Liver (tissue), 9 donors: ENCODE measurements around the gene STKLD1. TPM values are rescaled to one million over a fixed set of nuclear protein-coding genes. Genes with fewer than 3 reads are reported as not detected.
"Not testable (repeated sequence)": the region's sequence is repeated elsewhere in the genome, so short reads cannot be mapped to it uniquely, and the experiment has no call there.

ENCODE experiments used
- DNase-seq: peaks from one replicate; pipeline ENCODE4 v3.0.0-alpha.2; 2017; ENCODE audit warnings: low spot score
- H3K27ac ChIP-seq, 2 donors: one replicate each; pipeline ENCODE4 v1.7.0; 2013; ENCODE audit warnings: inconsistent platforms in 2 of 2, low read length in 2 of 2, control low read depth in 1 of 2, low read depth in 1 of 2, mild to moderate bottlenecking in 1 of 2
- H3K27me3 ChIP-seq, 4 donors: one replicate each; pipeline versions ENCODE4 v1.6.1 to v1.7.0; 2013; ENCODE audit warnings: low read length in 3 of 4, inconsistent platforms in 1 of 4, mild to moderate bottlenecking in 1 of 4, moderate library complexity in 1 of 4; ENCODE audit not compliant: control insufficient read depth in 4 of 4, insufficient read depth in 4 of 4
- H3K36me3 ChIP-seq, 4 donors: one replicate each; pipeline versions ENCODE4 v1.6.1 to v1.7.0; 2013; ENCODE audit warnings: low read length in 3 of 4, mild to moderate bottlenecking in 3 of 4, low read depth in 1 of 4, moderate library complexity in 1 of 4; ENCODE audit not compliant: control insufficient read depth in 4 of 4, insufficient read depth in 3 of 4
- H3K4me1 ChIP-seq, 4 donors: one replicate each; pipeline versions ENCODE4 v1.6.1 to v1.7.0; 2013; ENCODE audit warnings: low read length in 3 of 4, mild to moderate bottlenecking in 3 of 4, moderate library complexity in 1 of 4; ENCODE audit not compliant: control insufficient read depth in 4 of 4, insufficient read depth in 4 of 4
- H3K4me3 ChIP-seq, 3 donors: one replicate each; pipeline versions ENCODE4 v1.6.1 to v1.7.0; 2013; ENCODE audit warnings: low read length in 3 of 3, control low read depth in 1 of 3, low read depth in 1 of 3, mild to moderate bottlenecking in 1 of 3
- H3K9ac ChIP-seq, 2 donors: one replicate each; pipeline ENCODE4 v1.7.0; 2013; ENCODE audit warnings: low read length in 2 of 2, mild to moderate bottlenecking in 2 of 2, moderate library complexity in 2 of 2, control low read depth in 1 of 2, low read depth in 1 of 2
- H3K9me3 ChIP-seq, 4 donors: one replicate each; pipeline versions ENCODE4 v1.6.1 to v1.7.0; 2013; ENCODE audit warnings: low read length in 3 of 4; ENCODE audit not compliant: control insufficient read depth in 4 of 4
- CTCF ChIP-seq: fragments of 150-350 bp; IDR thresholded peaks from 2 replicates; pipeline ENCODE4 v1.5.1; 2017; ENCODE audit warnings: improper control_type of control experiment, low read depth, low read length; ENCODE audit not compliant: missing input control
- EGR1 ChIP-seq, 2 donors: IDR thresholded peaks; 2 replicates each; pipeline ENCODE4 v1.6.1; 2016 to 2018; ENCODE audit warnings: antibody characterized with exemption in 2 of 2, low read depth in 2 of 2
- FOXA1 ChIP-seq: IDR thresholded peaks from 2 replicates; pipeline ENCODE4 v1.6.1; 2016; ENCODE audit warnings: antibody characterized with exemption
- FOXA2 ChIP-seq: IDR thresholded peaks from 2 replicates; pipeline ENCODE4 v1.6.1; 2016; ENCODE audit warnings: antibody characterized with exemption
- GABPA ChIP-seq, 2 donors: IDR thresholded peaks in 1 of 2; conservative IDR thresholded peaks in 1 of 2; 2 replicates each; pipeline ENCODE4 v1.6.1; 2016; ENCODE audit warnings: antibody characterized with exemption in 2 of 2, mild to moderate bottlenecking in 1 of 2, moderate library complexity in 1 of 2
- HNF4G ChIP-seq: IDR thresholded peaks from 2 replicates; pipeline ENCODE4 v1.6.1; 2016; ENCODE audit warnings: antibody characterized with exemption
- JUND ChIP-seq, 2 donors: IDR thresholded peaks; 2 replicates each; pipeline ENCODE4 v1.6.1; 2016; ENCODE audit warnings: antibody characterized with exemption in 2 of 2
- NR2F2 ChIP-seq: IDR thresholded peaks from 2 replicates; pipeline ENCODE4 v1.6.1; 2016; ENCODE audit warnings: antibody characterized with exemption
- RAD21 ChIP-seq, 2 donors: IDR thresholded peaks; 2 replicates each; pipeline ENCODE4 v1.6.1; 2016; ENCODE audit warnings: antibody characterized with exemption in 2 of 2, mild to moderate bottlenecking in 2 of 2
- RXRA ChIP-seq, 2 donors: IDR thresholded peaks; 2 replicates each; pipeline ENCODE4 v1.6.1; 2017 to 2018; ENCODE audit warnings: antibody characterized with exemption in 2 of 2, mild to moderate bottlenecking in 1 of 2
- SP1 ChIP-seq: IDR thresholded peaks from 2 replicates; pipeline ENCODE4 v1.6.1; 2018; ENCODE audit warnings: antibody characterized with exemption, mild to moderate bottlenecking
- YY1 ChIP-seq: IDR thresholded peaks from 2 replicates; pipeline ENCODE4 v1.6.1; 2016; ENCODE audit warnings: antibody characterized with exemption, mild to moderate bottlenecking
- WGBS: extraction: QIAGEN DNeasy Blood & Tissue Kit; methylation state at CpG from one replicate; pipeline ENCODE4 v1.1.7; 2013; 5-methylcytosine and 5-hydroxymethylcytosine counted together
- polyA plus RNA-seq, 2 donors: library from polyadenylated mRNA; stranded (reverse) in 1 of 2; unstranded in 1 of 2; fragments of 200-250 nt in 1 of 2; fragments of >200 nt in 1 of 2; fragmentation: Nextera tagmentation in 1 of 2; extraction: Ambion mirVana in 1 of 2; gene quantifications; one replicate each; pipeline versions ENCODE4 v1.2.1 to v1.2.3, GENCODE V29; 2013 to 2015
- total RNA-seq, 2 donors: library from RNA; depleted of rRNA; stranded (reverse); fragments of >200 nt; gene quantifications; one replicate each; pipeline ENCODE4 v1.2.3, GENCODE V29; 2014
- TF ChIP-seq, protein P1 (sequence below): IDR thresholded peaks from 2 replicates; pipeline ENCODE4 v1.6.1; 2016; ENCODE audit warnings: antibody characterized with exemption, mild to moderate bottlenecking
- TF ChIP-seq, protein P2 (sequence below): IDR thresholded peaks from 2 replicates; pipeline ENCODE4 v1.6.1; 2016; ENCODE audit warnings: antibody characterized with exemption
- TF ChIP-seq, protein P3 (sequence below): IDR thresholded peaks from 2 replicates; pipeline ENCODE4 v1.6.1; 2016; ENCODE audit warnings: antibody characterized with exemption
- donor health status: healthy.
- donor health status: healthy.
- donor health status: healthy.
- donor health status: healthy.
- donor health status: healthy.

Gene STKLD1
- under 1 TPM; 0.25 to 0.37 TPM for total RNA-seq
- under 1 TPM; 0.28 to 0.85 TPM for polyA plus RNA-seq

DNA sequence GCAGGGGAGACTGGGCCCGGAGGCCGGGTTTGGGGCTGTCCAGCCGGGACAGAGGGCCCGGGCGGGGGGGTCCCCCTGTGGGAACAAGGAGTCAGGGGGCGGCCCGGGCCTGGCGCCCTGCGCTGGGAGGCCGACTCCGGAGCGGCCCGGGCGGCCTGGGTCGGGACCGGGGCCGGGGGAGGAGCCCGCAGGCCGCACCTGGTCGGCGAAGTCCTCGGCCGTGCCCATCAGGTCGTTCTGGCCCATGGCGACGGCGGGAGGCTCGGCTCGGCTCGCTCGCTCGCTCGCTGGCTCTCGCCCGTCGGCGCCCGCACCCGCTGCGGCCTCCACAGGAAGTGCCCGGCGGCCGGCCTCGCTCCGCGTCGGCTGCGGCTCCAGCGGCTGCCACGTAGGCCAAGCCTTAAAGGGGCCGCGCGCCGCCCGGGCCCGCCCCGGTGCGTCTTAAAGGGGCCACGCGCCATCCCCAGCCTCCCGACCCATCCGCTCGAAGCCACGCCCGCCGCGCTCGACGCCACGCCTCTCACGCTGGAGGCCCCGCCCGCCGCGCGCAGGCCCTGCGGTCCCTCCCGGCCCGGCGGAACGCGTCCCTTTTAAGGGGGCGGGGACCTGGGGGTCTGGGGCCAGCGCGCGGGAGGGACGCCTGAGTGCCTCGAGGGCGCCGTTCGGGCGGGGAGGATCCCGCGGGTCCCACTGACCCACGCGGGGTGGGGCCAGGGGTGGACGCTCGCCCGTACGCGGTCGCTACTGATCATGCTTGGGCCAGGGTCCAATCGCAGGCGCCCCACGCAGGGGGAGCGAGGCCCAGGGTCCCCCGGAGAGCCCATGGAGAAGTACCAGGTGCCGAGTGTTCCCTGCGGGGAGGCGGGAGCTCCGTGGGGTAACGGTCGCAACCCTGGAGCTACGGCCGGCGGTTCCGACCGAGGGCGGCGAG, at the start of gene STKLD1, which contains the start of gene SURF4:
Gene STKLD1, plus strand, starts transcription at position 643 of the 931 bp plus-strand sequence. Its CDS starts 108 bp downstream, at position 751.
Gene SURF4, minus strand, starts transcription at position 337 of the 931 bp plus-strand sequence. Its CDS starts 91 bp downstream, at position 246.
- TF ChIP-seq GABPA (IDR thresholded peaks at IDR 0.05 in 1 of 2, conservative IDR thresholded peaks at IDR 0.05 in 1 of 2): peak in 1 of 2 donors; percentile 60
- no peak for TF ChIP-seq JUND (IDR thresholded peaks at IDR 0.05)
- no peak for TF ChIP-seq FOXA1
- H3K4me1 ChIP-seq: peaks cover 17 to 44% (median 33%) of the 10 kb centered on the region in 4 donors
- WGBS: under 1% methylated on average over 120 of the region's 120 CpGs

DNA sequence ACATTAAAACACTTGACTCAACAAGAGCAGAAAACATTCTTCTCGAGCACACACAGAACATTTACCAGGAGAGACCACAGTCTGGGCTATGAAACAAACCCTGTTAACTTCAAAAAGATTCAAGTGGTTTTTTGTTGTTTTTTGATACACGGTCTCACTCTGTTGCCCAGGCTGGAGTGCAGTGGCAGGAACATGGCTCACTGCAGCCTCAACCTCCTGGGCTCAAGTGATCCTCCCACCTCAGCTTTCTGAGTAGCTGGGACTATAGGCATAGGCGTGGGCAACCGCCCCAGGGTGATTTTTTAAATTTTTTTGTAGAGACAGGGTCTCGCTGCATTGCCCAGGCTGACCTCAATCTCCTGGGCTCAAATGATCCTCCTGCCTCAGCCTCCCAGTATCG, 49.1 kb upstream of the STKLD1 start:
- H3K27me3 ChIP-seq, H3K9ac ChIP-seq, H3K27ac ChIP-seq, H3K4me3 ChIP-seq, H3K4me1 ChIP-seq, H3K9me3 ChIP-seq, DNase-seq: not testable (repeated sequence)
- peaks cover 10 to 16% (median 14%) of the 10 kb centered on the region in 4 donors for H3K36me3 ChIP-seq
- 93% methylated on average over 6 of the region's 6 CpGs for WGBS

More for the DNA sequence above, at the start of gene STKLD1, which contains the start of gene SURF4:
- Histone ChIP-seq H3K27me3 (no peaks in the 10 kb centered on the region), H3K9ac (peak within 1 kb of the TSS; percentile 92 to 99), H3K36me3 (peaks cover 0 to 4% (median 2%) of the 10 kb centered on the region in 4 donors), H3K9me3 (no peaks in the 10 kb centered on the region), H3K27ac (peak within 1 kb of the TSS; percentile 94), H3K4me3 (peak within 1 kb of the TSS; percentile 75 to 97 (median 96))
- DNase-seq: peak; percentile 99

GRCh38 chr9:133327834-133328484, 48.2 kb upstream of the STKLD1 start:
- TF ChIP-seq, protein P1, sequence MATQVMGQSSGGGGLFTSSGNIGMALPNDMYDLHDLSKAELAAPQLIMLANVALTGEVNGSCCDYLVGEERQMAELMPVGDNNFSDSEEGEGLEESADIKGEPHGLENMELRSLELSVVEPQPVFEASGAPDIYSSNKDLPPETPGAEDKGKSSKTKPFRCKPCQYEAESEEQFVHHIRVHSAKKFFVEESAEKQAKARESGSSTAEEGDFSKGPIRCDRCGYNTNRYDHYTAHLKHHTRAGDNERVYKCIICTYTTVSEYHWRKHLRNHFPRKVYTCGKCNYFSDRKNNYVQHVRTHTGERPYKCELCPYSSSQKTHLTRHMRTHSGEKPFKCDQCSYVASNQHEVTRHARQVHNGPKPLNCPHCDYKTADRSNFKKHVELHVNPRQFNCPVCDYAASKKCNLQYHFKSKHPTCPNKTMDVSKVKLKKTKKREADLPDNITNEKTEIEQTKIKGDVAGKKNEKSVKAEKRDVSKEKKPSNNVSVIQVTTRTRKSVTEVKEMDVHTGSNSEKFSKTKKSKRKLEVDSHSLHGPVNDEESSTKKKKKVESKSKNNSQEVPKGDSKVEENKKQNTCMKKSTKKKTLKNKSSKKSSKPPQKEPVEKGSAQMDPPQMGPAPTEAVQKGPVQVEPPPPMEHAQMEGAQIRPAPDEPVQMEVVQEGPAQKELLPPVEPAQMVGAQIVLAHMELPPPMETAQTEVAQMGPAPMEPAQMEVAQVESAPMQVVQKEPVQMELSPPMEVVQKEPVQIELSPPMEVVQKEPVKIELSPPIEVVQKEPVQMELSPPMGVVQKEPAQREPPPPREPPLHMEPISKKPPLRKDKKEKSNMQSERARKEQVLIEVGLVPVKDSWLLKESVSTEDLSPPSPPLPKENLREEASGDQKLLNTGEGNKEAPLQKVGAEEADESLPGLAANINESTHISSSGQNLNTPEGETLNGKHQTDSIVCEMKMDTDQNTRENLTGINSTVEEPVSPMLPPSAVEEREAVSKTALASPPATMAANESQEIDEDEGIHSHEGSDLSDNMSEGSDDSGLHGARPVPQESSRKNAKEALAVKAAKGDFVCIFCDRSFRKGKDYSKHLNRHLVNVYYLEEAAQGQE: no peak
- TF ChIP-seq NR2F2 (no peak), YY1 (no peak), SP1 (no peak), HNF4G (no peak), EGR1 (IDR thresholded peaks at IDR 0.05; ENCODE audit: low read depth in 2 of 2) (no peak), GABPA (IDR thresholded peaks at IDR 0.05 in 1 of 2, conservative IDR thresholded peaks at IDR 0.05 in 1 of 2) (no peak), CTCF (no peak), RAD21 (IDR thresholded peaks at IDR 0.05) (no peak), FOXA2 (no peak), RXRA (IDR thresholded peaks at IDR 0.05) (no peak), FOXA1 (no peak), JUND (IDR thresholded peaks at IDR 0.05) (no peak)
- TF ChIP-seq, protein P2, sequence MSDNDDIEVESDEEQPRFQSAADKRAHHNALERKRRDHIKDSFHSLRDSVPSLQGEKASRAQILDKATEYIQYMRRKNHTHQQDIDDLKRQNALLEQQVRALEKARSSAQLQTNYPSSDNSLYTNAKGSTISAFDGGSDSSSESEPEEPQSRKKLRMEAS: no peak
- TF ChIP-seq, protein P3, sequence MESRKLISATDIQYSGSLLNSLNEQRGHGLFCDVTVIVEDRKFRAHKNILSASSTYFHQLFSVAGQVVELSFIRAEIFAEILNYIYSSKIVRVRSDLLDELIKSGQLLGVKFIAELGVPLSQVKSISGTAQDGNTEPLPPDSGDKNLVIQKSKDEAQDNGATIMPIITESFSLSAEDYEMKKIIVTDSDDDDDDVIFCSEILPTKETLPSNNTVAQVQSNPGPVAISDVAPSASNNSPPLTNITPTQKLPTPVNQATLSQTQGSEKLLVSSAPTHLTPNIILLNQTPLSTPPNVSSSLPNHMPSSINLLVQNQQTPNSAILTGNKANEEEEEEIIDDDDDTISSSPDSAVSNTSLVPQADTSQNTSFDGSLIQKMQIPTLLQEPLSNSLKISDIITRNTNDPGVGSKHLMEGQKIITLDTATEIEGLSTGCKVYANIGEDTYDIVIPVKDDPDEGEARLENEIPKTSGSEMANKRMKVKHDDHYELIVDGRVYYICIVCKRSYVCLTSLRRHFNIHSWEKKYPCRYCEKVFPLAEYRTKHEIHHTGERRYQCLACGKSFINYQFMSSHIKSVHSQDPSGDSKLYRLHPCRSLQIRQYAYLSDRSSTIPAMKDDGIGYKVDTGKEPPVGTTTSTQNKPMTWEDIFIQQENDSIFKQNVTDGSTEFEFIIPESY: no peak
- H3K4me3 ChIP-seq: no peak overlapping the region
- H3K36me3 ChIP-seq: peaks cover 15 to 25% (median 19%) of the 10 kb centered on the region in 4 donors
- no peak overlapping the region for H3K9ac ChIP-seq
- no peak for DNase-seq
- no peaks in the 10 kb centered on the region for H3K4me1 ChIP-seq
- no peaks in the 10 kb centered on the region for H3K9me3 ChIP-seq
- H3K27ac ChIP-seq: no peak overlapping the region
- WGBS: 93% methylated on average over 10 of the region's 10 CpGs
- no peaks in the 10 kb centered on the region for H3K27me3 ChIP-seq
